ENCODE measurements around the gene RAB42.
"Not testable (repeated sequence)": the region's sequence is repeated elsewhere in the genome, so short reads cannot be mapped to it uniquely, and the experiment has no call there.

Gene RAB42

DNA sequence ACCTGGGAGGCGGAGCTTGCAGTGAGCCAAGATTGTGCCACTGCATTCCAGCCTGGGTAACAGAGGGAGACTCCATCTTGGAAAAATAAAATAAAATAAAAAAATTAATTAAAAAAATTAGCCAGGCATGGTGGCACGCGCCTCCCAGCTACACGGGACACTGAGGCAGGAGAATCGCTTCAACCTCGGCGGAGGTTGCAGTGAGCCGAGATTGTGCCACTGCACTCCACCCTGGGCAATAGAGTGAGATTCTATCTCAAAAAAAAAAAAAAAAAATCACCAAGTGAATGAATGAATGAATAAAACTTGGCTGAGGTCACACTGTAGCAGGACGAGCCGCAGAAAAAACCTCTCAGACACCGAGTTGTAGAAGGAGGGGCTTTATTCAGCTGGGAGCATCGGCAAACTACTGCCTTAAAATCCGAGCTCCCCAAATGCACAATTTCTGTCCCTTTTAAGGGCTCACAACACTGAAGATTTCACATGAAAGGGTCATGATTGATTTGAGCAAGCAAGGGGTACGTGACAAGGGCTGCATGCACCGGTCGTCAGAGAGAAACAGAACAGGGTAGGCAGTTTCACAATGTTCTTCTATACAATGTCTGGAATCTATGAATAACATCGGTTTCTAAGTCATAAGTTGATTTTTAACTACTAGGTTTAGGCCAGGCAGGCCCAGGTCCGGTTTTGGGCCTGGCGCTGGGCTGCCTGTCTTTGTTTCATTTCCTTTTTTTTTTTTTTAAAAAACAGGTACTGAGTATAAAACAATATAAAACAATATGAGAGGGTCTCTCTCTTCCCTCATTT, 5.3 kb upstream of the RAB42 start:
- not testable (repeated sequence) for DNase-seq

GRCh38 chr1:28592321-28593071, 431 bp downstream of the RAB42 start:
- no peak for DNase-seq

DNA sequence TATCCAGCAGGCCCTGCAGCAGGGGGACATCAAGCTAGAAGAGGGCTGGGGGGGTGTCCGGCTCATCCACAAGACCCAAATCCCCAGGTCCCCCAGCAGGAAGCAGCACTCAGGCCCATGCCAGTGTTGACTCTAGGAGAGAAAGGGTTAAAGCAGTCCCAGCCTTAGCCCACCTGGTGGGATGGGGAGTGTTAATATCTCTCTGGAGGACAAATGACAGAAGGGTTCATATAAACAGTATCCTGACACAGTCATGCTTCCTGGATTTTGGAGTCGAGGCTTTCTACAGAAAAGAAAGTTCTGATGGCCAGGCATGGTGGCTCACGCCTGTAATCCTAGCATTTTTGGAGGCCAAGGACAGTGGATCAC, 1.9 kb downstream of the RAB42 start:
- DNase-seq, result not testable (repeated sequence)

- DNase-seq, result not testable (repeated sequence)
Measured at GRCh38 chr1:28594686-28595411, 2.8 kb downstream of the RAB42 start.

DNA sequence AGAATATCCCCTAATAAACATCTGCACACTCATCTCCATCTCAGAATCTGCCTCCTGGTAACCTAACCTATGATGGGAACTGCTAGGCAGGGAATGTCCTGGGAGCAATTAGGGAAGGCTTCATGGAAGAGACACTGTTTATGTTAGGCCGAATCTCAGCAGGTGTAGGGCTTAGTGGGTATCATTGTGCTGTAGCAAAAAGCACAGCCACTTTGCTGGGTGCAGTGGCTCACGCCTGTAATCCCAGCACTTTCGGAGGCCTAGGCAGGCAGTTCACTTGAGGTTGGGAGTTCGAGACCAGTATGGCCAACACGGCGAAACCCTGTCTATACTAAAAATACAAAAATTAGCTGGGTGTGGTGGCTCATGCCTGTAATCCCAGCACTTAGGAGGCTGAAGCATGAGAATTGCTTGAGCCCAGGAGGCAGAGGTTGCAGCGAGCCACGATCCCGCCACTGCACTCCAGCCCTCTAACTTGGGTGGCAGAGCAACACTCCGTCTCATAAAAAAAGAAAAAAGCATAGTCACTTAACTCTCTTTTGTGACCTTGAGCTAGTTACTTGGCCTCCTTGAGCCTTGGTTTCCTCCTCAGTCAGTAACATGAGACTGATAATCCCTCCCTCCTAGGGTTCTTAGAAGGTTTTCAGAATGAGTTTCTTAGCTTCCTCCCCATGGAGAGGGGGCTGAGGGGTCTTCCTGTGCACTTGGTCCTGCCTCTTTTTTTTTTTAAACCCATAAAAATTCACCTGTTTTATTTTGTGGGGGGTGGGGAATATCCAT, 3.5 kb downstream of the RAB42 start:
- no peak for DNase-seq

- DNase-seq, result not testable (repeated sequence)
Measured at GRCh38 chr1:28596276-28596675, 4.2 kb downstream of the RAB42 start.

GRCh38 chr1:28601696-28602095, 9.6 kb downstream of the RAB42 start:
- DNase-seq, result no peak

DNA sequence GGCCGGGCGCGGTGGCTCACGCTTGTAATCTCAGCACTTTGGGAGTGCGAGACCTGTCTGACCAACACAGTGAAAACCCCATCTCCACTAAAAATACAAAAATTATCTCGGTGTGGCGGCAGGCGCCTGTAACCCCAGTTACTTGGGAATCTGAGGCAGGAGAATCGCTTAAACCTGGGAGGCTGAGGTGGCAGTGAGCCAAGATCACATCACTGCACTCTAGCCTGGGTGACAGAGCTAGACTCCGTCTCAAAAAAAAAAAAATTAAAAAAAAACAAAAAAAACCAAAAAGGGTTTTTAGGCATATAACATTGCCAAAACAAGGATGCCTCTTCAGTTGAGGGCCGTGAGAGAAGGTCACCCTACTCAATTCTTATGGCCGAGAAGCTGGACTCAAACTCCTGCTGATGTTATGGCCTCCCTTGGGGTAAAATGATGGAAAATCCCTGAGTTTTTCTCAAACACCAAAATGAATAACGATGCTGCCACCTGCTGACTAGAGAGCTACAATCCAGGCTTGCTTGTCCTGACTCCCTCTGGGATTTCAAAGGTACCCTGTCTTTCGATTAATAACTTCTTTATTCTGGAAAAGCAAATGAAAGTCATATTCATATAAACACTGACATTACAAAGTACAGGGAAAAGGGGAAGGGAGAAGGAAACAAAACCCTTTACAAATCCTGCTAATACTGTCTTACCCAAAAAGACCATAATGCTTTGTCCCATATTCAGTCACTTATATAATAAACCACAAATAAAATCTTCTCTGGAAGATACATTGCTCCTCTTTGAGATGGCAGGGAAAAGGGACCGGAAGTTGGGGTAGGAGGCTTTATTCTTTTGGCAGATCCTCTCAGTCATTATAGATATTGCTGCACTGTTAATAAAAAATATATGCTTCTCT, 10.7 kb downstream of the RAB42 start:
- DNase-seq, result no peak

DNA sequence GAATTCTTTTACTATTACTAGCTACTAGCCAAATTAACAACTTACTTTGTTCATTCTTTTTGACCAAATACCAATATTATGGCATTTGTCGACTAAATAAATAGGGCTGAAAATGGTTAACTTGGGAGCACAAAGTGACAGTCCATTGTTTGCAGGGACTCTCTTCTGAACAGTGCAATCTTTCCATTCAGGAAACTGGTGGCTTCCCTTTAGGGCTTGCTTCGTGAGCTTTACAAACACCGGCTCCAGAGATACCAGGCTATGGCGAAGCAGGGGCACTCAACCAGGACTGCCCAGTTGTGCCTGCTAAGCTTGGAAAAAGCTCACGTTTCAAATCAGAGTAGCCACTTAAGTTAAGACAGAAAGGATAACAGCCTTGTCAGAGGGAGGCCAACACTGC, 12.3 kb downstream of the RAB42 start:
- DNase-seq, result no peak

DNA sequence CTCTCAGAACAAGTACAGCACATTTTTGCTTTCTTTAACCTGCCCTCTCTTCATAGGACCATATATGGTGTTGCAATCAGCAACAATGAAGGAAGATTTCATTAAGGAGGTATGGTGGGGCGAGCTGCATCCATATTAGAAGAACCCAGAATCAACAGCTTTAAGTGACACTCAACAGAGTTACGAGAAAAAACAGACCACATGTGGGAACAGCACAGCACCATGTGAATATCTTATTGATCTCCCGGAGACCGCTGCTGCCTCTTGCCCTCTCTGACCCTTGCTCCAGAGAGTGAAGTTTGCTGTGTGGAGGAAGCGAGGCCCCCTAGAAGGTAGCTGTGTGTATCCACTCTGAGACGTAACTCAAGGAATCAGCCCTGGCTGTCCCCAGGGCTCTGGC, 12.9 kb downstream of the RAB42 start:
- DNase-seq, result no peak

GRCh38 chr1:28606771-28607170, 14.7 kb downstream of the RAB42 start:
- DNase-seq, result no peak

DNA sequence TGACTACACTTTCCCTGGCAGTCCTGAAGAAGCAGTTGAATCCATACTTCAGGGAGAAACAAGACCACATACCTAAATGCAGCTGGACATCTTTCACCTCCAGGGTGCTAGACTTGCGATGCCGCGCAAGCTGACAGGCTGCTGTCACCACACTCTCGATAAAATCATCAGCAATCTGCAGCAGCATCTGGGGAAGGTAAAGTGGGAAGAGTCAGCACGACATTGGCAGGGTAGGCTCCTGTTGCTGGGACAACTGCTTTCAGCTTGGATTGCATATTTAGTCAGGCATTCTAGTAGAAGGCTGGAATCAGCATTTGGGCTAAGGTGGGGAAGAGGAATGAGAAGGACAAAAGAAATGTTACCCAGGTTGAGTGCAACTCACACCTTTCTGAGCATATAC, 21.1 kb downstream of the RAB42 start:
- no peak for DNase-seq

GRCh38 chr1:28631713-28632112, 39.6 kb downstream of the RAB42 start:
- DNase-seq, result no peak

DNA sequence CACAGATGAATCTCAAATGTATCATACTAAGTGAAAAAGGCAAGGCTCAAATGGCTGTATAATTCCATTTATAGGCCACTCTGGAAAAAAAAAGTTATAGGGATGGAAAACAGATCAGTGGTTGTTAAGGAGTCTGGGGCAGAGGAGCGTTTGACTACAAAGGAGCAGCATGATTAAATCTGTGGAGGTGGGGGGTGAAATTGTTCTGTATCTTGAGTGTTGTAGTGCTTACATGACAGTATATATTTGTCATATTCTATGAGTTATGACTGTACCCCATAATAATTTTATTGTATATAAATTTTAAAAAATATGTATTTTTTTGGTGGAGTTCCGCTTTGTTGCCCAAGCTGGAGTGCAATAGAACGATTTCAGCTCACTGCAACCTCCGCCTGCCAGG, 40.5 kb downstream of the RAB42 start:
- no peak for DNase-seq

- DNase-seq, result no peak
Measured at GRCh38 chr1:28640766-28641165, 48.7 kb downstream of the RAB42 start.

DNA sequence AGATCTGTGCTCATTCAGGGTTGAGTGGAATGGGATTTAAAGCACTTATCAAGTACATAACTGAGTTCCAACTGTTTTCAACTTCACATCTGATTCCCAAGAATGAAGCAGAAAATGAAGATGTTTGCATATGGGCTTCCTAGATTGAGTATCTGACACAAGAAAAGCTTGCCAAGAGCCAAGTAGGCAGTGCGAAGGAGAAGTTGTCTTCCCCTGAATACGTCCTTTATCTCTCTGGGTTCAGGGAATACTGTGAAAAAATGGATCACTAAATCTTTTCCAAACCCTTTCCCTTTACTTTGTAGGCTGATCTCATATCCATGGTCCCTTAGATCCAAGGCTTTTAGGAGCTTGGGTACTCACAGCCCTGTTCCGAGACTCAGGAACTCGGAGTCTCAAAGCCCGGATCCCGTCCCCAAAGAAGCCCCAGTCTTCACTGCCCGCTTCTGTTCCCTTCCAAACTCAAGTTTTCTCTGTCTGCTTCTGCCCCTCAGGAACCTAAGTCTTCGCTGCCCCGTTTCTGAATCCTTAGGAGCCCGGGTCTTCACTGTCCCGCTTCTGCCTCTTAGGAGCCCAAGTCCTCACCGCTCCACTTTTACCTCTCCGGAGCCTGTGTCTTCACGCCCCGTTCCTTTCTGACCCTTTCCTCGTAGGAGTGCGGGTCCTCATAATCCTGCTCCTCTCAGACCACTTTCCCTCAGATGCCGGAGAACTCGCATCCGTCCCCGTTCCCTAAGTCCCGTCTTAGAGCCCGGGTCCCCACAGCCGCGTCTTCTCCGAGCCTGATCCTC, 50.2 kb downstream of the RAB42 start:
- no peak for DNase-seq

DNA sequence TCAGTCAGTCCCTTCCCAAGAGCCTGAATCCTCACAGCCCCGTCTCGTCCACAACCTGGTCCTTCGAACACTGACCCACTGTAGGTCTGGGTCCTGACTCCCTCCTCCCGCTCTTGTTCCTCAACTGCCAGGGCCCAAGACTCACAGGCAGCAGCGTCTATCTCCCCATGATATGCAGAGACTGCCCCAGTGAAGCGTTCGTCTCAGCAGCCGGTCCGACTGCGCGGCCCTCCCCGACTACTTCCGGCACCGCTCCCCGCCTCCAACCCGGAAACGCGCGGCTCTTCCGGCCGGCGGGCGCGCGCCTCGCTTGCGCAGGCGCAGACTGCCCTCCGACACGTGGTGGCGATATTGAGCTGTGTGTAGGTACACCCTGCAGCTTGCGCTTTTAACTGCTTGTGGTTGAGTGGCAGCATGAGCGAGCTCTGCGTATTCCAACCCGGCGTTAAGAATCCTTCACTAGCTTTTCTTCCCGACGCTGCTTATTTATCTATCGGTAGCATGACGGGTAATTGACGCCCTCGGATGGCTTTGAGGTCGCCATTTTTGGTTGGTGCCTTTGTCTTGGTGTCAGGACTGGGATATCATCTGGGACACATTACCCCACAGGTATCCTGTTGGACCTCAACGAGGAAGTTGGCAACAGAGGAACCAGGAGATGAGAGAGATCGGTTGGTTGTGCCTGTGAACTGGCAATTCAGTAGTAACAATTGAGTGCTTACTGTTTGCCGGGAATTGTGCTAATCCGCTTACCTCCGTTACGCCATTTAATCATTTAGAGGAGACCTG, 51.0 kb downstream of the RAB42 start, which contains the start of gene TAF12:
TSS of gene TAF12 (minus strand) at position 221 of the 789 bp plus-strand sequence. CDS start 20,986 bp downstream, outside the sequence.
- DNase-seq, result peak; percentile 71

DNA sequence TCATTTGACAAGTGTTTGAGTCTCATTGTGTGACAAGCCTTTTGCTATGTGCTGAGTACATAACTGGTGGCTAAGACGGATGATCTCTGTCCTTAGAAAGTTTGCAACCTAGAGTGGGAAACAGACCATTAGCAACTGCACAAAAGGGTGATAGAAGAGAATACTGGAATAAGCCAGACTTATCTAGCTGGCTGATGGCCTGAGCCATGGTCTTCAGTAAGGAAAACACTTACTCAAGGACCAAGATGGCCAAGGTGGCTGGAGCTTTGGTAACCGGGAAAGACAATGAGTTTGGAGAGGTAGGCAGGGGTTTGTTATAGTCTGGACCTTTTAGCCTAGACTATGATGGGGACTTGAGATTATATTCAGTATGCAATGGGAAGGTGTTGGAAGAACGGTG, 52.4 kb downstream of the RAB42 start:
- no peak for DNase-seq

Measured in 8988T (cell line).